GM21717 (cell line): ENCODE data around the gene SASH3.
A peak's percentile ranks its signal among the peaks of the same experiment; 100 is the strongest.

ENCODE experiments used
- ATAC-seq: cut with Tn5 transposase; IDR thresholded peaks from one replicate; pipeline ENCODE4 v1.9.1; 2021; ENCODE audit warnings: mild to moderate bottlenecking, moderate library complexity; ENCODE audit not compliant: unreplicated experiment

SASH3 gene

DNA sequence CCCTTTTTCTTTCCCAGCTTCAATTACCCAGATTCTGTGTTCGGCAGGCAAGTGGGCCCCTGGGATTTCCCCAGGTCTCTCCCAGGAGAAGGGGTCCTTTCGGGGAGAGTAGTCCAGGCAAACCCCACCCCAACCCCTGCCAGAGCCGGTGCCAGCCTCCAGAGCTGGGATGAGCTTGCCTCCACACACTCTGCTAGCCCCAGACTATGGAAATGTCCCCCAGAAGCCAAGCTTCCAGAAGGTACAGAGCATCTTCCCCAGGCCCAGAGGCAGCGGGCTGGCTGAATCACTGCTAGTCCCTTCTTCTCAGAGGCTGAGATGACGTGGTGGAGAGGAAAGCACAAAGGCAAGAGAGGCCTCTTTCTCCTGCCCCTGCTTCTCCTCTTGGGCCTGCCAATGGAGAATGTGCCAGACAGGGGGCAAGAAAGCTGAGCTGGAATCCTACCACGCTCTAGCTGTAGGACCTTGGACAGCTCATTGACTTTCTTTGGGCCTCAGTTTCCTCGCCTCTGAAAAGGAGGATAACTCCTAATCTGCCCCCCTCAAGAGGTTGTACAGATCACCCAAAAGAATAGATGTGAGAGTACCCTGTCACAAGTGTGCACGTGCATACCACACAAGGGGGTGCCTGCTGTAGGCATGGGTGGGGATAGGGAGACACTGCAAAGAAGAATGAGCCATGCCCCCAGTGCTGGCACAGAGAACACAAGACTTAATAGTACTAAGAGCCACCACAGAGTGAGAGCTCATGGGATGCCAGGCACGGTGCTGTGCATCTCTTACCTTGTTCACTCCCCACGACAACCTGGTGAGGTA is 2.1 kb downstream of the SASH3 start:
- no peak for ATAC-seq

DNA sequence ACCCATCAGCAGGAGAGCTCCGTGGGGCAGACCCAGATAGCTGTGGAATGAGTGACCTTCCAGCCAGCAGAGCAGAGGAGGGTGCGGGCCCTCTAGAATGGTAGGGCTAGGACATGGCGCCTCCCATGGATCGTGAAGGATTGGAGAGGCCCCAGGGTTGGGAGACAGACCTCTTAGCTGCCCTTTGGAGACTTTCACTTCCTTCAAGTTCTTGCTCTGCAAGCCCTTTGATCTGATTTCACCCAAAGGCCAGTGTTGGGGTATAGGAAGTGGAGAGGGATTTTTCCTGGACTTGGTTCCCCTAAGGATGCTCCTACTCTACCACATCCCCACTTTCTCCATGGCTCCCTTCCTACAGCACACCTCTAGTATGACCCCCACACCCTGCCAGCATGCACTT is 3.0 kb downstream of the SASH3 start:
- ATAC-seq = no peak

GRCh38 chrX:129783291-129783713 is 3.6 kb downstream of the SASH3 start:
- no peak for ATAC-seq

DNA sequence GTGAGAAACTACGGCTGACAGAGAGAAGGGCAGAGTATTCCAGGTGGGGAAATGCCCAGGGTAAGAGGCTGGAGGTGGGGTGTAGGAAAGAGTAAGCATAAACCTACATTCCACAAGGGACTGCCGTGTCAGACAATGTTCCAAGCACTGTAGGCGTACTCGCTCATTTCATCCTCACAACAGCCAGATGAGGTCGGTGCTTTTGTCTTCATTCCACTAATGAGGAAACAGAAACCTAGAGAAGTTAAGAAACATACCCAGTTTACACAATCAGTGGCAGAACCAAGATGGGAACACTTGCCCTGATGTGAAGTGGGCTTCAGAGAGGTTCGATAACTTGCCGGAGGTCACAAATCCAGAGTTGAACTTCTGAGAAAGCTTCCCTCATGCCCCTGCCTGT is 4.6 kb downstream of the SASH3 start:
- ATAC-seq = no peak

DNA sequence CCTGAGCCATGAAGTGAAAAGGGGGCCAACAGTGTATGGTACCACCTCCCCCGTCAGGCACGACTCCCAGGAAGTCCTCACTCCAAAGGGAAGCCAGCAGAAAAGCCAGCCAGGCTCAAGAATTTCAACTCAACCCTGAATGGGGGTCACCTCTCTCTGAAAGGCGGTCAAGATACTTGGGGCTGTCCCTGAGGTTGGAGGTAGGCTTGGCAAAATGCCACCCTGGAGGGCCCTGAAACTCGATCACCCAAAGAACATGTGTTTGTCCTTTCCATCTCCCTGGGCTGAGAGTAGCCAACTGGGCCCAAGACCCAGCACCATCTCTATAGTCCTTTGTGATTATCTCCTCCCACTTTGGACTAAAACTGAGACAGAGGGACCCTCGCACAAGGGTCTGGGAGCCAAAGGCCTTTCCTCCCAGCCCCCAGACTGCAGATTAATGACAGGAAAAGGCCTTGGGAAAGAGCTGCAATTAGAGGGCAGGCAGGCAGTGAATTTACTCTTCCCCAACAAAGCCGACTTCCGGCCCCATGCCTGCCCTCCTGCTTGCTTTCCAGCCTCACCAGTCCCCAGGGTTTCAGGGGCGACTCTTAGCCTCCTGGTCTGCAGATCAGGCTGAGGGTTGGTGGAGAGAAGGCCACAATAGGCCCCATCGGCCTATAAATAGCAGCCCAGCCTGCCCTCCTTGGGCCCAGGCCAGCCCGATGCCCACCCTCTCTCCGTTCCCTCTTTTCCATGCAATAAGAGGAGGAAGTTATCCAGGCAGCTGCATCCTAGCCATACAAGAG is 5.6 kb downstream of the SASH3 start:
- no peak for ATAC-seq

- peak; percentile 75 for ATAC-seq
Measured at GRCh38 chrX:129786210-129786651, 6.5 kb downstream of the SASH3 start.

- no peak for ATAC-seq
Measured at GRCh38 chrX:129787336-129788055, 7.7 kb downstream of the SASH3 start.

DNA sequence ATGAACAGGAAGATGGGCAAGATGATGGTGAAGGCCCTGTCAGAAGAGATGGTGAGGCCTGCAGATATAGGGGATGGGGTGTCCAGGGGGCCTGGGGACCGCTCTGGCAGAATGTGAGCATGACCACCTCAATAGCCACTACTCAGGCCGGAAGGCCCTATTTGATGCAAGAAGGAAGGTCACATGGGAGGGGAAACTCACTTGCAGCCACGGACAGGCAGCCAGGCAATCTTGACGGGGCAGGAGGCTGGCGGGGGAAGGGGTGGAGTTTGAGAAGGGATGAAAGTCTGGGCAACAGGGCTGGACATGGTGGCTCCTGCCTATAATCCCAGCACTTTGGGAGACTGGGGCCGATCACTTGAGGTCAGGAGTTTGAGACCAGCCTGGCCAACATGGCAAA is 8.8 kb downstream of the SASH3 start:
- ATAC-seq = no peak

GRCh38 chrX:129790146-129790545 is 10.4 kb downstream of the SASH3 start:
- no peak for ATAC-seq

GRCh38 chrX:129790808-129791207 is 11.1 kb downstream of the SASH3 start:
- ATAC-seq = no peak

DNA sequence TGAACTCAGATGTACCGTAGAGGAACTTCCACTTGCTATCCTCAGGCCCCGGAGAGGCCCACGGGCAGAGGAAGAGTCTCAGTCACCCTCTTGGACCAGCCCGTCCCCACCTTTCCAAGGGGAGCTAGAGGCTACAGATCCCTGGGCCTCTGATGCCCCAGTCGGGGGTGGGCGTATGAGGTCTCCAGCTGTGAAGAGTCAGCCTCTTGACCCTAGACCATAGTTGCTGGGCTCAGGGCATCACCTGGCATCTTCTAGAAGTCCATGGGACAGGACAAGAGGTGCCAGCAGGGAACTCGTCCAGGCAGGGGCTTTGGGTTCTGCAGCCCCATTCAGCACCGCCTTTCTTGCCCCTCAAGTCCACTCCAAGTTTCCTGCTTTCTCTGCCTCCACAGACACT is 11.6 kb downstream of the SASH3 start:
- ATAC-seq = no peak

DNA sequence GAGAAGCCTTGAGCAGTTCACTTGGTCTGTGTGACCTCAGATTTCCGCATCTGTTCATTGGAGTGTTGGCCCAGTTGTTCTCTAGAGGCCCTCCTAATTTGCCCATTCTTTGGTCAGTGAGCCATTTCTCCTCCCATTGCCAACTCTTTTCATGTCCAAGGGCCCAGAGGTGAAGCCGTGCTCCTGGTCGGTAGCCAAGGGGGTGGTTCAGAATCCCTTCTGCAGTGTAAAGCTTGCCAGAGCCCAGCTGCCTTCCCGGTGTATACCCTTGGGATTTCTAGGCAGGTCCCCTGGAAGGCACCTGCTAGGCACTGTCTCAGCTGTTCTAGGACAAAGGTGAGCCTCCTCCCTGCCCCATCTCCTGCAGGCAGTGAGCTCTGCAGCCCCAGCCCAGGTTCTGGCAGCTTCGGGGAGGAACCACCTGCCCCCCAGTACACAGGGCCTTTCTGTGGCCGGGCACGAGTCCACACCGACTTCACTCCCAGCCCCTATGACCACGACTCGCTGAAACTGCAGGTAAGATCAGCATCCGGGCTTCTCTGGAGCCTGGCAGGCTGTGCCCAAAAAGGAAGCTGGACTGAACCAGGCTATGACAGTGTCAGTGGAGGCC is 12.3 kb downstream of the SASH3 start:
- no peak for ATAC-seq

DNA sequence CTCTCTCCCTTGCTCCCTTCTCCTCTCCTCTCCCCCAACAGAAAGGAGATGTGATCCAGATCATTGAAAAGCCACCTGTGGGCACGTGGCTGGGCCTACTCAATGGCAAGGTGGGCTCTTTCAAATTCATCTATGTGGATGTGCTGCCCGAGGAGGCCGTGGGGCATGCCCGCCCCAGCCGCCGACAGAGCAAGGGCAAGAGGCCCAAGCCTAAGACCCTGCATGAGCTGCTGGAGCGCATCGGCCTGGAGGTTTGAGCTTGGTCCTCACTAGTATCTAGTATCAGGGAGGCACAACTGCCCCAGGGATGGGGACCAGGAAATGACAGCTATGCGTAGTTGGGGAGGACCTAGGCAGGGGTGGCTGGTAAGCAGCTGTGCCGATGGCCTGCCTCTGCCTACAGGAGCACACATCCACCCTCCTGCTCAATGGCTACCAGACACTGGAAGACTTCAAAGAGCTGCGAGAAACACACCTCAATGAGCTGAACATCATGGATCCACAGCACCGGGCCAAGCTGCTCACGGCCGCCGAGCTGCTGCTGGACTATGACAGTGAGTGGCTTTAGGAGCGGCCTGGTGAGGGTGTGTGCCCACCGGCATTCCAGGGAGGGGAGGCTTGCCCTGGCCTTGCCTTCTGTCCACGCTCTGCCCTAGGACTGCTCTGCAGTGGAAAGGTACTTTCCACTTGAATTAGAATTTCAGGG is 13.0 kb downstream of the SASH3 start:
- ATAC-seq = no peak

GRCh38 chrX:129793604-129794191 is 13.9 kb downstream of the SASH3 start:
- no peak for ATAC-seq

- no peak for ATAC-seq
Measured at GRCh38 chrX:129795584-129795983, 15.8 kb downstream of the SASH3 start.

- ATAC-seq = no peak
Measured at GRCh38 chrX:129797251-129797906, 17.6 kb downstream of the SASH3 start.

DNA sequence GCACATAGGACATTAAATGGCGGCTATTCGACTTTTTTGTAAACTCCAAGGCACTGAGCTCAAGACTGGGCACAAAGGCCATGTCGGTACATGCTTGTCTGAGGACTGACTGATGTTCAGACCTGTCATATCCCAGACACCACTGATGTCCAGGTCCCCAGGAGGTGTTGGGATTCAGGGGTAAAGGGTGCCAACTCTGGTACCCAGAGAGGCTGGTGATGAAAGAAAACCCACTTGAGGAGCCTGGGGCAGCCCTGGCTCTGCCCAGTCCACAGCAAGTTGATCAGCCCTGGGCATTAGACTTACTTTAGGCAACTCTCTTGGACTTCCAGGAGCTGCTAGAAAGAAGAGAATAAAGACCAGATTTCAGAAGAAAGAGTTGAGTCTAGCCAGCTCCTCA is 18.7 kb downstream of the SASH3 start:
- no peak for ATAC-seq

- no peak for ATAC-seq
Measured at GRCh38 chrX:129798888-129799287, 19.1 kb downstream of the SASH3 start.

GRCh38 chrX:129800186-129800585 is 20.4 kb downstream of the SASH3 start:
- no peak for ATAC-seq

- no peak for ATAC-seq
Measured at GRCh38 chrX:129802863-129803262, 23.1 kb downstream of the SASH3 start.
